Heart right ventricle (tissue), 16 donors: ENCODE data around the gene CYS1. TPM values are rescaled to one million over a fixed set of nuclear protein-coding genes. Genes with fewer than 3 reads are reported as not detected.
A peak's percentile ranks its signal among the peaks of the same experiment; 100 is the strongest.

Experiments
- ATAC-seq, 8 donors: fragments of 200-7000 bp; cut with Tn5 transposase; one replicate each; pipeline ENCODE4 v1.9.1; 2020; ENCODE audit warnings: mild to moderate bottlenecking in 8 of 8, moderate library complexity in 8 of 8, moderate number of reproducible peaks in 1 of 8
- DNase-seq, 2 donors: peaks; one replicate each; pipeline ENCODE4 v3.0.0-alpha.2; 2020
- H3K27ac ChIP-seq, 10 donors: fragments of 200-600 bp; sonication (generic) in 2 of 10; one replicate each; pipeline versions ENCODE4 v1.5.0 to v1.8.0; 2020 to 2022; ENCODE audit warnings: mild to moderate bottlenecking in 3 of 10
- H3K27me3 ChIP-seq, 7 donors: fragments of 200-600 bp; one replicate each; pipeline ENCODE4 v1.8.0; 2021 to 2022; ENCODE audit warnings: mild to moderate bottlenecking in 2 of 7
- H3K36me3 ChIP-seq, 9 donors: fragments of 200-600 bp; sonication (generic) in 1 of 9; one replicate each; pipeline versions ENCODE4 v1.5.0 to v1.8.0; 2020 to 2022; ENCODE audit warnings: mild to moderate bottlenecking in 2 of 9
- H3K4me1 ChIP-seq, 9 donors: fragments of 200-600 bp; sonication (generic) in 1 of 9; one replicate each; pipeline versions ENCODE4 v1.5.0 to v1.8.0; 2020 to 2022; ENCODE audit warnings: mild to moderate bottlenecking in 4 of 9
- H3K4me3 ChIP-seq, 10 donors: fragments of 200-600 bp; sonication (generic) in 2 of 10; one replicate each; pipeline versions ENCODE4 v1.5.0 to v1.8.0; 2020 to 2022; ENCODE audit warnings: mild to moderate bottlenecking in 7 of 10, moderate library complexity in 2 of 10
- H3K9me3 ChIP-seq, 11 donors: fragments of 200-600 bp in 10 of 11; sonication (generic) in 2 of 11; one replicate each; pipeline versions ENCODE4 v1.5.0 to v1.8.0; 2013 to 2022; ENCODE audit warnings: mild to moderate bottlenecking in 2 of 11, control low read depth in 1 of 11, moderate library complexity in 1 of 11
- WGBS, 2 donors: extraction: QIAGEN DNeasy Blood & Tissue Kit; methylation state at CpG; one replicate each; pipeline ENCODE4 v1.1.7; 2013; ENCODE audit warnings: inconsistent platforms in 1 of 2; 5-methylcytosine and 5-hydroxymethylcytosine counted together
- intact Hi-C, 10 donors: fragments of 100-400 bp; cut with DNase I; formaldehyde crosslinking; loops; one replicate each; pipeline versions ENCODE4 v1.11.1 to v1.14.2; 2022
- polyA plus RNA-seq, 2 donors: library from polyadenylated mRNA; stranded (reverse); fragments of 200-250 nt; gene quantifications; one replicate each; pipeline ENCODE4 v1.2.3, GENCODE V29; 2013
- total RNA-seq, 10 donors: library from RNA; stranded (reverse); fragmentation: NEBNext Ultra II Directional in 3 of 10; extraction: Animal tissue kit (Norgen Biotek cat#: 25700) in 3 of 10; gene quantifications; one replicate each; pipeline versions ENCODE4 v1.2.1 to v1.2.4, GENCODE V29; 2021 to 2023
- TF ChIP-seq, protein P1 (sequence below), 9 donors: fragments of 200-600 bp; sonication (generic) in 2 of 9; IDR thresholded peaks; one replicate each; pipeline versions ENCODE4 v1.5.0 to v1.8.0; 2021 to 2022; ENCODE audit warnings: antibody characterized with exemption in 9 of 9, mild to moderate bottlenecking in 5 of 9, moderate library complexity in 1 of 9
- donor health status: Arrhythmogenic right ventricular cardiomyopathy.
- donor health status: ischemic (EF 13 %, LVEDD 7.1; RV severe dilation, severe dysfunction).
- donor health status: healthy with polysubstance abuse.
- donor health status: DM: no; HTN: yes; CAD: no.
- donor health status: DM: no; HTN: no; CAD: no.
- donor health status: ischemic (EF 25% LVEDD 6.9; RV normal size, moderate dysfunction).
- donor health status: ischemic (EF 25% LVEDD 5.7; RV mildly dilated, moderate dysfunction).
- donor health status: healthy.
- donor health status: DM: yes; HTN: yes; CAD: no.
- donor health status: Ischemic cardiomyopathy.
- donor health status: ischemic (EF 35%, LVEDD 5.7; RV mildly dilated, moderate dysfunction).
- donor health status: nonischemic (EF 11% LVEDD 7.7; RV severe dilation, severe dysfunction).
- donor health status: DM: yes; HTN: yes; CAD: no.
- donor health status: PGD.
- donor health status: ischemic (EF 29% LVEDD 5.4; RV normal size, mild dysfunction).
- donor health status: nonischemic (EF 23%, LVEDD 6.1; RV moderate dilation, normal function).

Gene CYS1
- total and polyA plus RNA-seq, 12 donors = 0.38 to 7.2 (median 2.8) TPM

DNA sequence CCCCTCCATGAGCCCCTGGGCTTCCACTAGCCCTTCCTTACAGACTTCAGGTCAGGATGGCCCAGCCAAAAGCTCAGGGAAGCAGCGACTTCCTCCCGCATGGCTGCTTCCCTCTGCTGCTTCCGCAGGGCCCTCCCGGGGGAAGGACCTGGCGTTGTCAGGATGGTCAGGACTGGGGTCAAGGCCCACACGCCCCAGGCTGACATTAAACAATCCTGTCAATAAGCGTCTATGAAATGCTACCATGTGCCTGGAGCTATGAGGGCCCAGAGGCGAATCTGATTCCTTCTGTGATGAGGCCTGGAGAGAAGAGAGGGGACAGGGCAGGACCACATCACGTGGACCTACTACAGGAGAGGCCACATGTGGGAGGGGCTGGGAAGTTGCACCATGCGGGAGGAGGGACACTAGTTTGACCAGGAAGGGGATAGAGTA is 17.3 kb downstream of the CYS1 start:
- ATAC-seq (peak in 5 of 8 donors; percentile 25 to 38 (median 35)), DNase-seq (no peak)
- peak overlapping the region in 2 of 10 donors; percentile 8 to 51 for H3K27ac ChIP-seq
- 61 to 68% methylated on average over 10 of the region's 10 CpGs for WGBS, 2 donors
- intact Hi-C loops = no loop called here
- H3K27me3 ChIP-seq = no peaks in the 10 kb centered on the region
- H3K9me3 ChIP-seq = peaks cover 0 to 4% (median 0%) of the 10 kb centered on the region in 11 donors
- TF ChIP-seq, protein P1, sequence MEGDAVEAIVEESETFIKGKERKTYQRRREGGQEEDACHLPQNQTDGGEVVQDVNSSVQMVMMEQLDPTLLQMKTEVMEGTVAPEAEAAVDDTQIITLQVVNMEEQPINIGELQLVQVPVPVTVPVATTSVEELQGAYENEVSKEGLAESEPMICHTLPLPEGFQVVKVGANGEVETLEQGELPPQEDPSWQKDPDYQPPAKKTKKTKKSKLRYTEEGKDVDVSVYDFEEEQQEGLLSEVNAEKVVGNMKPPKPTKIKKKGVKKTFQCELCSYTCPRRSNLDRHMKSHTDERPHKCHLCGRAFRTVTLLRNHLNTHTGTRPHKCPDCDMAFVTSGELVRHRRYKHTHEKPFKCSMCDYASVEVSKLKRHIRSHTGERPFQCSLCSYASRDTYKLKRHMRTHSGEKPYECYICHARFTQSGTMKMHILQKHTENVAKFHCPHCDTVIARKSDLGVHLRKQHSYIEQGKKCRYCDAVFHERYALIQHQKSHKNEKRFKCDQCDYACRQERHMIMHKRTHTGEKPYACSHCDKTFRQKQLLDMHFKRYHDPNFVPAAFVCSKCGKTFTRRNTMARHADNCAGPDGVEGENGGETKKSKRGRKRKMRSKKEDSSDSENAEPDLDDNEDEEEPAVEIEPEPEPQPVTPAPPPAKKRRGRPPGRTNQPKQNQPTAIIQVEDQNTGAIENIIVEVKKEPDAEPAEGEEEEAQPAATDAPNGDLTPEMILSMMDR (IDR thresholded peaks at IDR 0.05) = no peak
- H3K4me1 ChIP-seq = peaks cover 0 to 19% (median 4%) of the 10 kb centered on the region in 9 donors
- H3K36me3 ChIP-seq = peaks cover 0 to 8% (median 0%) of the 10 kb centered on the region in 9 donors
- H3K4me3 ChIP-seq = no peak overlapping the region

- Histone ChIP-seq H3K4me3 (no peak overlapping the region), H3K27ac (no peak overlapping the region), H3K27me3 (no peaks in the 10 kb centered on the region), H3K9me3 (no peaks in the 10 kb centered on the region), H3K4me1 (peaks cover 0 to 35% (median 20%) of the 10 kb centered on the region in 9 donors), H3K36me3 (peaks cover 0 to 8% (median 0%) of the 10 kb centered on the region in 9 donors)
- ATAC-seq (no peak), DNase-seq (no peak)
- WGBS, 2 donors = 86% methylated on average over 9 of the region's 9 CpGs
- intact Hi-C loops = no loop called here
- TF ChIP-seq, protein P1 (IDR thresholded peaks at IDR 0.05) = no peak
Observed at GRCh38 chr2:10061221-10061925, 18.8 kb downstream of the CYS1 start.

GRCh38 chr2:10059552-10060335 is 20.5 kb downstream of the CYS1 start:
- ATAC-seq = no peak
- TF ChIP-seq, protein P1 (IDR thresholded peaks at IDR 0.05) = no peak
- Histone ChIP-seq H3K4me3 (no peak overlapping the region), H3K36me3 (peaks cover 0 to 17% (median 3%) of the 10 kb centered on the region in 9 donors), H3K9me3 (no peaks in the 10 kb centered on the region), H3K27me3 (no peaks in the 10 kb centered on the region), H3K27ac (no peak overlapping the region), H3K4me1 (peaks cover 0 to 51% (median 28%) of the 10 kb centered on the region in 9 donors)
- 84 to 88% methylated on average over 20 of the region's 20 CpGs for WGBS, 2 donors
- DNase-seq = no peak
- intact Hi-C loops = loop anchor here in 1 of 10 donors (10.0 kb wide), 1 partner anchor 255 kb away; no protein-coding TSS in a partner anchor

- peaks cover 0 to 58% (median 35%) of the 10 kb centered on the region in 9 donors for H3K4me1 ChIP-seq
- no peaks in the 10 kb centered on the region for H3K9me3 ChIP-seq
- no peak overlapping the region for H3K27ac ChIP-seq
- TF ChIP-seq, protein P1 (IDR thresholded peaks at IDR 0.05) = no peak
- peaks cover 0 to 24% (median 5%) of the 10 kb centered on the region in 9 donors for H3K36me3 ChIP-seq
- intact Hi-C loops = loop anchor here in 1 of 10 donors (10.0 kb wide), 1 partner anchor 254 kb away; no protein-coding TSS in a partner anchor
- no peak for ATAC-seq
- no peak overlapping the region for H3K4me3 ChIP-seq
- no peak for DNase-seq
- WGBS, 2 donors = 94 to 96% methylated on average over 17 of the region's 17 CpGs
- H3K27me3 ChIP-seq = no peaks in the 10 kb centered on the region
Observed at GRCh38 chr2:10059016-10059351, 21.2 kb downstream of the CYS1 start.
